ENCODE measurements around the gene USF2.

Gene USF2

GRCh38 chr19:35287713-35288112, 19.0 kb downstream of the USF2 start:
- no peak for DNase-seq

GRCh38 chr19:35288331-35288730, 19.6 kb downstream of the USF2 start:
- no peak for DNase-seq

- no peak for DNase-seq
Measured at GRCh38 chr19:35288906-35289305, 20.1 kb downstream of the USF2 start.

- no peak for DNase-seq
Measured at GRCh38 chr19:35290381-35291127, 21.8 kb downstream of the USF2 start.

- no peak for DNase-seq
Measured at GRCh38 chr19:35291259-35291658, 22.5 kb downstream of the USF2 start.

GRCh38 chr19:35291916-35292315, 23.2 kb downstream of the USF2 start, which contains the start of gene MAG:
MAG (plus strand) TSS chr19:35292161; CDS start chr19:35295409, 3,248 bp downstream.
- no peak for DNase-seq

- DNase-seq: no peak
Measured at GRCh38 chr19:35292421-35293362, 23.9 kb downstream of the USF2 start.

- no peak for DNase-seq
Measured at GRCh38 chr19:35293363-35293739, 24.6 kb downstream of the USF2 start.

- no peak for DNase-seq
Measured at GRCh38 chr19:35293808-35294207, 25.0 kb downstream of the USF2 start.

- DNase-seq: no peak
Measured at GRCh38 chr19:35294328-35294727, 25.6 kb downstream of the USF2 start.

- no peak for DNase-seq
Measured at GRCh38 chr19:35294859-35295791, 26.4 kb downstream of the USF2 start.

- DNase-seq: no peak
Measured at GRCh38 chr19:35295792-35296462, 27.2 kb downstream of the USF2 start.

- DNase-seq: no peak
Measured at GRCh38 chr19:35296644-35297514, 28.1 kb downstream of the USF2 start.

- DNase-seq: no peak
Measured at GRCh38 chr19:35297515-35297848, 28.7 kb downstream of the USF2 start.

- no peak for DNase-seq
Measured at GRCh38 chr19:35297922-35298321, 29.2 kb downstream of the USF2 start.

GRCh38 chr19:35298561-35298972, 29.8 kb downstream of the USF2 start:
- DNase-seq: no peak

- DNase-seq: no peak
Measured at GRCh38 chr19:35299523-35300338, 31.0 kb downstream of the USF2 start.

GRCh38 chr19:35300339-35300649, 31.5 kb downstream of the USF2 start:
- DNase-seq: no peak

- DNase-seq: no peak
Measured at GRCh38 chr19:35301961-35302360, 33.2 kb downstream of the USF2 start.

GRCh38 chr19:35302446-35302845, 33.7 kb downstream of the USF2 start:
- DNase-seq: no peak

All from HCEC 1CT (cell line).